Right atrium auricular region (tissue), 2 donors: Measurements from ENCODE around the gene BRCA2. TPM values are rescaled to one million over a fixed set of nuclear protein-coding genes. Genes with fewer than 3 reads are reported as not detected.

Experiments used
- DNase-seq: peaks from one replicate; pipeline ENCODE4 v3.0.0-alpha.2; 2019; ENCODE audit warnings: low spot score
- H3K27ac ChIP-seq, 2 donors: fragments of 200-600 bp; sonication (generic); 1 replicate in 1 of 2; 2 replicates in 1 of 2; pipeline ENCODE4 v1.5.1; 2016 to 2019
- H3K27me3 ChIP-seq, 2 donors: fragments of 200-600 bp; sonication (generic); one replicate each; pipeline versions ENCODE4 v1.5.1 to v1.6.0; 2017 to 2019
- H3K36me3 ChIP-seq: fragments of 200-600 bp; sonication (generic); one replicate; pipeline ENCODE4 v1.5.1; 2016
- H3K4me1 ChIP-seq, 2 donors: fragments of 200-600 bp; sonication (generic); one replicate each; pipeline versions ENCODE4 v1.5.1 to v1.6.0; 2017 to 2019
- H3K4me3 ChIP-seq, 2 donors: fragments of 200-600 bp; sonication (generic); 1 replicate in 1 of 2; 2 replicates in 1 of 2; pipeline ENCODE4 v1.5.1; 2017 to 2019; ENCODE audit warnings: mild to moderate bottlenecking in 1 of 2, moderate library complexity in 1 of 2
- H3K9me3 ChIP-seq, 2 donors: fragments of 200-600 bp; sonication (generic); one replicate each; pipeline ENCODE4 v1.5.1; 2019
- CTCF ChIP-seq, 2 donors: fragments of 200-600 bp; sonication (generic); IDR thresholded peaks; one replicate each; pipeline ENCODE4 v1.5.1; 2019; ENCODE audit warnings: antibody characterized with exemption in 2 of 2
- total RNA-seq, 2 donors: library from RNA; depleted of rRNA; stranded (reverse); fragments of >200 nt; gene quantifications; one replicate each; pipeline ENCODE4 v1.1.0, GENCODE V29; 2016

Gene BRCA2
- total RNA-seq, 2 donors from 2014 or later, result 0.15 to 0.24 TPM

GRCh38 chr13:32277839-32278238 lies 37.5 kb upstream of the BRCA2 start:
- no peak for TF ChIP-seq CTCF (IDR thresholded peaks at IDR 0.05)
- Histone ChIP-seq H3K36me3 (peaks cover 81% of the 10 kb centered on the region), H3K4me3 (no peak overlapping the region), H3K4me1 (peaks cover 0 to 7% of the 10 kb centered on the region in 2 donors), H3K9me3 (no peaks in the 10 kb centered on the region), H3K27ac (no peak overlapping the region), H3K27me3 (no peaks in the 10 kb centered on the region)
- DNase-seq, result no peak

- Histone ChIP-seq H3K27ac (no peak overlapping the region), H3K4me1 (peaks cover 0 to 7% of the 10 kb centered on the region in 2 donors), H3K27me3 (no peaks in the 10 kb centered on the region), H3K36me3 (peaks cover 80% of the 10 kb centered on the region), H3K4me3 (no peak overlapping the region), H3K9me3 (no peaks in the 10 kb centered on the region)
- no peak for DNase-seq
- no peak for TF ChIP-seq CTCF (IDR thresholded peaks at IDR 0.05)
Observed at GRCh38 chr13:32278426-32278825, 36.9 kb upstream of the BRCA2 start.

- no peak for DNase-seq
- Histone ChIP-seq H3K27me3 (no peaks in the 10 kb centered on the region), H3K36me3 (peaks cover 57% of the 10 kb centered on the region), H3K9me3 (no peaks in the 10 kb centered on the region), H3K4me3 (no peak overlapping the region), H3K27ac (no peak overlapping the region), H3K4me1 (peaks cover 0 to 24% of the 10 kb centered on the region in 2 donors)
- no peak for TF ChIP-seq CTCF (IDR thresholded peaks at IDR 0.05)
Observed at GRCh38 chr13:32281096-32281495, 34.2 kb upstream of the BRCA2 start.

- Histone ChIP-seq H3K4me1 (peaks cover 0 to 20% of the 10 kb centered on the region in 2 donors), H3K9me3 (no peaks in the 10 kb centered on the region), H3K4me3 (no peak overlapping the region), H3K27ac (peak overlapping the region in 1 of 2 donors; percentile 53), H3K36me3 (peaks cover 45% of the 10 kb centered on the region), H3K27me3 (no peaks in the 10 kb centered on the region)
- DNase-seq, result no peak
- no peak for TF ChIP-seq CTCF (IDR thresholded peaks at IDR 0.05)
Observed at GRCh38 chr13:32282096-32282711, 33.1 kb upstream of the BRCA2 start.

GRCh38 chr13:32284927-32285632 lies 30.2 kb upstream of the BRCA2 start:
- DNase-seq, result no peak
- no peak for TF ChIP-seq CTCF (IDR thresholded peaks at IDR 0.05)
- Histone ChIP-seq H3K4me3 (no peak overlapping the region), H3K9me3 (no peaks in the 10 kb centered on the region), H3K36me3 (peaks cover 25% of the 10 kb centered on the region), H3K4me1 (peaks cover 0 to 20% of the 10 kb centered on the region in 2 donors), H3K27me3 (no peaks in the 10 kb centered on the region), H3K27ac (peak overlapping the region; percentile 46 to 85)
